Ascending aorta (tissue), 2 donors: ENCODE results near the gene INPP5D. TPM values are rescaled to one million over a fixed set of nuclear protein-coding genes. Genes with fewer than 3 reads are reported as not detected.

ENCODE experiments used
- DNase-seq, 2 donors: peaks; one replicate each; pipeline ENCODE4 v3.0.0-alpha.2; 2019; ENCODE audit warnings: low spot score in 2 of 2
- H3K27ac ChIP-seq, 2 donors: fragments of 200-600 bp; sonication (generic); one replicate each; pipeline ENCODE4 v1.5.1; 2016 to 2017; ENCODE audit warnings: mild to moderate bottlenecking in 1 of 2
- H3K27me3 ChIP-seq: fragments of 200-600 bp; sonication (generic); one replicate; pipeline ENCODE4 v1.5.1; 2017
- H3K36me3 ChIP-seq, 2 donors: fragments of 200-600 bp; sonication (generic); one replicate each; pipeline ENCODE4 v1.5.1; 2016
- H3K4me1 ChIP-seq, 2 donors: fragments of 200-600 bp; sonication (generic); one replicate each; pipeline ENCODE4 v1.5.1; 2016 to 2017; ENCODE audit warnings: mild to moderate bottlenecking in 1 of 2
- H3K4me3 ChIP-seq, 2 donors: fragments of 200-600 bp; sonication (generic); one replicate each; pipeline ENCODE4 v1.5.1; 2016 to 2017; ENCODE audit warnings: mild to moderate bottlenecking in 1 of 2
- H3K9me3 ChIP-seq, 2 donors: fragments of 200-600 bp; sonication (generic); one replicate each; pipeline ENCODE4 v1.5.1; 2016
- CTCF ChIP-seq, 3 experiments: fragments of 200-600 bp in 2 of 3; fragments of 450-650 bp in 1 of 3; sonication (generic) in 2 of 3; IDR thresholded peaks; one replicate each; pipeline ENCODE4 v1.5.1; 2016 to 2019; ENCODE audit warnings: antibody characterized with exemption in 3 of 3, mild to moderate bottlenecking in 1 of 3, moderate library complexity in 1 of 3
- intact Hi-C: fragments of 100-400 bp; cut with DNase I; formaldehyde crosslinking; loops from one replicate; pipeline ENCODE4 v1.15.1; 2023
- total RNA-seq: library from RNA; depleted of rRNA; stranded (reverse); fragments of >200 nt; gene quantifications from one replicate; pipeline ENCODE4 v1.1.0, GENCODE V29; 2016

Gene INPP5D
- total RNA-seq, 1 donor from 2014 or later = 21.7 TPM

- H3K36me3 ChIP-seq = no peaks in the 10 kb centered on the region
- no peak overlapping the region for H3K4me3 ChIP-seq
- TF ChIP-seq CTCF (IDR thresholded peaks at IDR 0.05) = no peak
- peaks cover 0 to 3% of the 10 kb centered on the region in 2 donors for H3K4me1 ChIP-seq
- intact Hi-C loops = no loop called here
- peaks cover 4 to 14% of the 10 kb centered on the region in 2 donors for H3K9me3 ChIP-seq
- H3K27ac ChIP-seq = no peak overlapping the region
- no peaks in the 10 kb centered on the region for H3K27me3 ChIP-seq
- no peak for DNase-seq
These were observed 38.4 kb upstream of the INPP5D start for GRCh38 chr2:233021771-233022170.

DNA sequence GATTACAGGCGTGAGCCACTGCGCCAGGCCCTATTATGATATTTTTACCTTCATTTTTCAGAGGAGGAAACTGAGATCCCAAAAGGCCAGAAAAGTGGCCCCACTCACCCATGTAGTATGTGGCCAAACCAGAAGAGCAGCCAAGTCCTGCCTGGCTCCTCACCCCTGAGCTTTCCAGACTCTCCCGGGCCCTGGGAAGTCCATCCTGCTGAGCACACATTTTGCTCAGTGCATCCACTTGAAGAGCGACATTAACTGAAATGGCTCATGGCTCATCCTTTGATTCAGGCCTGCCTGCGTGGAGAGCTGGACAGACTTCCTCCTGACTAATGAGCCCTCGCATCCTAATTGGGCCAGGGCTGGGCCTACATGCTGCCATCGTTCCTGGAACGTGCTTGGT, 37.6 kb upstream of the INPP5D start:
- no peak overlapping the region for H3K27ac ChIP-seq
- H3K27me3 ChIP-seq = no peaks in the 10 kb centered on the region
- no peaks in the 10 kb centered on the region for H3K36me3 ChIP-seq
- peaks cover 4 to 10% of the 10 kb centered on the region in 2 donors for H3K9me3 ChIP-seq
- intact Hi-C loops = no loop called here
- DNase-seq = no peak
- H3K4me1 ChIP-seq = peaks cover 0 to 3% of the 10 kb centered on the region in 2 donors
- TF ChIP-seq CTCF (IDR thresholded peaks at IDR 0.05) = no peak
- H3K4me3 ChIP-seq = no peak overlapping the region

- Histone ChIP-seq H3K36me3 (no peaks in the 10 kb centered on the region), H3K4me3 (no peak overlapping the region), H3K4me1 (peaks cover 0 to 3% of the 10 kb centered on the region in 2 donors), H3K27ac (no peak overlapping the region), H3K27me3 (no peaks in the 10 kb centered on the region), H3K9me3 (peaks cover 2 to 4% of the 10 kb centered on the region in 2 donors)
- intact Hi-C loops = no loop called here
- no peak for DNase-seq
- TF ChIP-seq CTCF (IDR thresholded peaks at IDR 0.05) = no peak
These were observed 37.0 kb upstream of the INPP5D start for GRCh38 chr2:233023007-233023760.

DNA sequence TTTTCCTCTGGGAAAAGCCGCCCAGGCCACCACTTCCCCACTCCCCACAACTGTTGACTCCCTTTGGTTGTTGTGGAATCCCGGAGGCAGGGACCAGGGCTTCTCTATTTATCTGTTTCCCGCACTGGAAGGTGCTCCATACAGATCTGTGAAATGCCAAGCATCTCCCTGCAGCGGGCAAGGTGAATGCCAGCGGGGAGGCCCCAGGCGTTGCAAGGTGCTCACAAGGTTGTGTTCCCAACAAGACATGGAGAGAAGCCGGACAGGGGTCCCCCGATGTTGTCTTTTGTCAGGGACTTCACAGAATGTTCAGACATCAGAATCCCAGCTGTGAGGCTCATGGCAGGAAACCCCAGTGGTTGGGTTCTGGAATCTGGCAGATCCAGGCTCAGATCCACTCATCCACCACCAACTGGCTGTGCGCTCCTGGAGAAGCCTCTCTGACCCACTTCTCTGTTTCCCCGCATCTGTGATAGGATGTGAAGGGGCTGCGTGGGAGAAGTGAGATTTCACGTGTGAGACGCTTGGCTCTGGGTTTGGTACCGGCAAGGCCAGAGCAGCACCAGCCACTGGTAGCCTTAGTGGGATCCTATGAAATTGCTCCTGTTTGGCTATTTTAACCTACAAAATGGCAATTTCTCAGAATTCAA, 36.3 kb upstream of the INPP5D start:
- no peak for DNase-seq

GRCh38 chr2:233025706-233026105, 34.4 kb upstream of the INPP5D start:
- Histone ChIP-seq H3K36me3 (no peaks in the 10 kb centered on the region), H3K27me3 (no peaks in the 10 kb centered on the region), H3K9me3 (no peaks in the 10 kb centered on the region), H3K4me3 (no peak overlapping the region), H3K27ac (no peak overlapping the region), H3K4me1 (peaks cover 0 to 3% of the 10 kb centered on the region in 2 donors)
- intact Hi-C loops = no loop called here
- no peak for TF ChIP-seq CTCF (IDR thresholded peaks at IDR 0.05)
- no peak for DNase-seq

More for the DNA sequence above, 36.3 kb upstream of the INPP5D start:
- Histone ChIP-seq H3K27ac (no peak overlapping the region), H3K27me3 (no peaks in the 10 kb centered on the region), H3K4me1 (peaks cover 0 to 3% of the 10 kb centered on the region in 2 donors), H3K36me3 (no peaks in the 10 kb centered on the region), H3K9me3 (no peaks in the 10 kb centered on the region), H3K4me3 (no peak overlapping the region)
- TF ChIP-seq CTCF (IDR thresholded peaks at IDR 0.05) = no peak
- intact Hi-C loops = no loop called here
